Stimulated activated CD8-positive, alpha-beta memory T cell treated with anti-CD3 and anti-CD28 coated beads, Interleukin-15, amount 100 ng/mL, for 4 hours (primary cell): ENCODE results near the gene SRPK3.
"Not testable (repeated sequence)": the region's sequence is repeated elsewhere in the genome, so short reads cannot be mapped to it uniquely, and the experiment has no call there.

Experiments
- DNase-seq, 2 donors: peaks; one replicate each; pipeline ENCODE4 v3.0.0-alpha.2; 2020; ENCODE audit warnings: low read depth in 2 of 2

The SRPK3 gene, protein sequence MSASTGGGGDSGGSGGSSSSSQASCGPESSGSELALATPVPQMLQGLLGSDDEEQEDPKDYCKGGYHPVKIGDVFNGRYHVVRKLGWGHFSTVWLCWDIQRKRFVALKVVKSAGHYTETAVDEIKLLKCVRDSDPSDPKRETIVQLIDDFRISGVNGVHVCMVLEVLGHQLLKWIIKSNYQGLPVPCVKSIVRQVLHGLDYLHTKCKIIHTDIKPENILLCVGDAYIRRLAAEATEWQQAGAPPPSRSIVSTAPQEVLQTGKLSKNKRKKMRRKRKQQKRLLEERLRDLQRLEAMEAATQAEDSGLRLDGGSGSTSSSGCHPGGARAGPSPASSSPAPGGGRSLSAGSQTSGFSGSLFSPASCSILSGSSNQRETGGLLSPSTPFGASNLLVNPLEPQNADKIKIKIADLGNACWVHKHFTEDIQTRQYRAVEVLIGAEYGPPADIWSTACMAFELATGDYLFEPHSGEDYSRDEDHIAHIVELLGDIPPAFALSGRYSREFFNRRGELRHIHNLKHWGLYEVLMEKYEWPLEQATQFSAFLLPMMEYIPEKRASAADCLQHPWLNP

DNA sequence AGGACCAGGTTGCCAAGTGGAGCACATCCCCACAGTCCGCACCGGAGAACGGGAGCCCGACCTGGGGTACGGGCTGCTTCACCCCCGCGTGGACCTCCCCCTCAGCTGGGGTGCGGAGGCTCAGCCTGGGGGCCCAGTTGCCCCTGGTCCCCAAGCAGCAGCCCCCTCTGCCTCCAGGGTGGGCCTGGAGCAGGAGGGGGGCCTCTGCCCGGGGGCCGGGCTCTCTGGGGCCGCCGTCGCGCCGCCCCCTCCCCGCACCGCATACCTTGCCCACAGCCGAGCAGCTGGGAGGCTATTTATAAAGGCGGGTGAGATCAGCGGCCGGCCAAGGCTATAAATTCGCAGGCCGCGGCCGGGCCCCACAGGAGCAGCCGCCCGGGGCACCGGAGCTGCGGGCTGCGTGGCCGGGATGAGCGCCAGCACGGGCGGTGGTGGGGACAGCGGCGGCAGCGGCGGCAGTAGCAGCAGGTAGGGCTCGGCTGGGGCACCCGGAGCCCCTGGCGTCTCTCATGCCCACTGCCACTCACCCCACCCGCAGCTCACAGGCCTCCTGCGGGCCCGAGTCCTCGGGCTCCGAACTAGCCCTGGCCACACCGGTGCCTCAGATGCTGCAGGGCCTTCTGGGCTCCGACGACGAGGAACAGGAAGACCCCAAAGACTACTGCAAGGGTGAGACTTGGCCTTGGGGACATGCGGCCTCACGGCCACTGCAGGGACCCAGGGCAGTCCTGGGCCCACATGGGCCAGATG, at the start of gene SRPK3:
Gene SRPK3, plus strand, starts transcription at position 364 of the 750 bp plus-strand sequence. Its CDS starts 46 bp downstream, at position 410.
- no peak for DNase-seq

DNA sequence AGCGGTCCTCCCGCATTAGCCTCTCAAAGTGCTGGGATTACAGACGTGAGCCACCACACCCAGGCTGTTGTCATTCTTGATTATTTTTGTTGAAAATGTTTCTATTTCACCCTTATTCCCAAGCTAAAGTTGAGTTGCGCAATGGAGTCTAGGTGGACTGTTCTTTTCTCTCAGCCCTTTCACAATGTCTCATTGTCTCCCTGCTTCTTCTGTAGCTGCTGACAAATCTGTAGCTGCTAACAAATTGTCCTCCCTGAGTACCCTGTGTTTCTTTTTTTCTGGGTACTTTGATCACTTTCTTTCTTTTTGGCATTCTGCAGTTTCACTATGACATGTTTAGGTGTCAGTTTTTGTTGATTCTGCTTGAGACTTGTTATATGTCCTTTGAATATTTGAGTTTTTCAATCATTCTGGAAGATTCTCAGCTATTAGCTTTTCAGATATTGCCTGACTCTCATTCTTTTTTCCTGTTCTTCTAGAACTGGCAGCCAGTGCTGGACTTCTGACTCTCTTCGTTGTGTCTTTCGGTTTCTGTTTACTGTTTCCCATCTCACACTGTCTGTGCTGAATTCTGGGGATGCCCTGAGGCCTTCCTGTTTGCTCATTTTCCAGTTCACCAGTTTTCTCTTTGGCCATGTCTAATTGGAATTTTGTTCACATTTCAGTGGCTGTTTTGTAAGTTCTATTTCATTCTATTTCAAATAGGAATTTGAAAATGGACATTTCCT, 49.6 kb upstream of the SRPK3 start:
- no peak for DNase-seq

DNA sequence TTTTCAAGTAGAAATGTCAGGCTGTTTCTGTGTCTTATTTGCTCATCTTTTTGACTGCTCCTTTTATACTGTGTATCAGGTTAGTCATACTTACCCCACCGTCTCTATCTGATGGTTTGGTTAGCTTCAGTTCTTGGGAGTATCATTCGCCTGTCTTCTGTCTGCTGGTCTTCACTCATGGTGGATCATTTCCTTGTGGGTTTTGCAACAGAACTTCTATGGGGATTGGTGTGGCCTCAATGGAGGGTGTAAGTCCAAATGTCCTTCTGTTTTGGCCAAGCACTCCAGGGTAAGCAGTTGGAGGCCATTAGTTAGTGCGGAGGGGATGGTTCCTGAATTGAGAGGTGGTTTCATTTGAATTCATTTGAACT, 49.0 kb upstream of the SRPK3 start:
- DNase-seq, result no peak

DNA sequence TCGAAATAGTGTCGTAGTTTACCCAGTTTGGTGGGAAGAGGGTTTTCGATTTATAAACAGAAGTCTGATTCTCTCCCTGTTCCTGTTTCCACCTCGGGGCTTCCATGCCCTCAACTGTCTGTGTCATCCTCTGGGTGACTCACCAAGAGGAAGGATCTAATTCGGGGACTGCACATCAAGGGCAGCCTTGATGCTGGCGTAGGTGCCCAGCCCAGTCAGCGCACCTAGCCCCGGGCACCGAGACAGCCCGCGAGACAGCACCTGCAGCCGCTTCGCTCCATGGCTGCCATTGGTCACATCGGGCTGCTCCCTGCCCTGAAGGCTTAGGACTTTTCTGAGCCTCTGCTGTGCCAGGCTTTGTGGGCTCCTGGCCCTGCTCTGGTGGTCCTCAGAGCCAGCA, 48.4 kb upstream of the SRPK3 start:
- DNase-seq, result no peak

DNA sequence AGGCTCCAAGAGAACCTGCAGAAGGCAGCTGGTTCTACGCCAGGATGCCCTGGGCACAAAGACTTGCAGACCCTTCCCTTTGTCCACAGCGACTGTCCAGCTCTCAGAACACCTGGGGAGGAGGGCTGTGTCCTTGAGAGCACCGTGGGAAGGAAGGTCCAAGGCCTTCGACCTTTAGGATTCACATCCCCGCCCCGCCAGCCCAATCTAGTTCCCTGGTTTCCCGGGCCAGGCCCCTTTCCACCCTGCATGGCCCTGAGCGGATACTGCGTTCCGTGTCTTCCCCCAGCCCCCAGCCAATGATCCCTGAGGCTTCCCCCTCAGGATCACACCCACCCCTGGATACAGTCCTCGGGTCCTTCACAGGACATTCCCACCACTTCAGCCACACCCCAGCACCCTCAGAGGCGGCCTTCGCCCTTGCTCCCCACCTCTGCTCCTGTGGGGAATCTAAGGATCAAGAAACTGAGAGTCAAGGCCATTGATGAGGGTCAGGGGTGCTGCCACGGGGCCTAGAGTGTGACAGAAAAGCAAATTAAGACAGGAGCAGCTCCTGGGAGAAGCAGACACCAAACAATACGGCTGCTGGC, 47.1 kb upstream of the SRPK3 start:
- DNase-seq, result no peak

DNA sequence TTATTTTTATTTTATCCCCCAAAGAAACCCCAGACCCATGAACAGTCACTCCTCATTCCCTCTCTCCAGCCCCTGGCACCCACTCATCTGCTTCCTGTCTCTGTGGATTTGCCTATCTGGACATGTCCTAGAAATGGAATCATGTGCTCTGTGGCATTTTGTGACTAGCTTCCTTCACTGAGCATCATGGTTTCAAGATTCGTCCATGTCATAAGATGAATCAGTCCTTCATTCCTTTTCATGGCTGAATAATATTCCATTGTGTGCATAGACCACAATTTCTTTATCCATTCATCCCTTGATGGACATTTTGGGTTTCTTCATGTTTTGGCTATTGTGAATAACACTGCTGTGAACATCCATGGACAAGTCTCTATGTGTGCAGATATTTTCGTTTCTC, 46.0 kb upstream of the SRPK3 start:
- no peak for DNase-seq

DNA sequence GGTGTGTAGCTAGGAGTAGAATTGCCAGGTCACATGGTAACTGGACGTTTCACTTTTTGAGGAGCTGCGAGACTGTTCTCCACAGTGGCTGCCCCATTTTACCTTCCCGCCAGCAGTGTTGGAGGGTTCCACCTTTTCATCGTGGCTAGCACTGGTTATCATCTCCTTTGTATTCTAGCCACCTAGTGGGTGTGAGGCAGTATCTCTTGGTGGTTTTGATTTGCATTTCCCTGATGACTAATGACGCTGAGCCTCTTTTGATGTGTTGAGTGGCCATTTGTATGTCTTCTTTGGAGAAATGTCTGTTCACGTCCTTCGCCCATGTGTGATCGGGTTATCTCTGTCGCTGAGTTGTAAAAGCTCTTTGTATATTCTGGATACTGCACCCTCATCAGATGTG, 45.6 kb upstream of the SRPK3 start:
- no peak for DNase-seq

DNA sequence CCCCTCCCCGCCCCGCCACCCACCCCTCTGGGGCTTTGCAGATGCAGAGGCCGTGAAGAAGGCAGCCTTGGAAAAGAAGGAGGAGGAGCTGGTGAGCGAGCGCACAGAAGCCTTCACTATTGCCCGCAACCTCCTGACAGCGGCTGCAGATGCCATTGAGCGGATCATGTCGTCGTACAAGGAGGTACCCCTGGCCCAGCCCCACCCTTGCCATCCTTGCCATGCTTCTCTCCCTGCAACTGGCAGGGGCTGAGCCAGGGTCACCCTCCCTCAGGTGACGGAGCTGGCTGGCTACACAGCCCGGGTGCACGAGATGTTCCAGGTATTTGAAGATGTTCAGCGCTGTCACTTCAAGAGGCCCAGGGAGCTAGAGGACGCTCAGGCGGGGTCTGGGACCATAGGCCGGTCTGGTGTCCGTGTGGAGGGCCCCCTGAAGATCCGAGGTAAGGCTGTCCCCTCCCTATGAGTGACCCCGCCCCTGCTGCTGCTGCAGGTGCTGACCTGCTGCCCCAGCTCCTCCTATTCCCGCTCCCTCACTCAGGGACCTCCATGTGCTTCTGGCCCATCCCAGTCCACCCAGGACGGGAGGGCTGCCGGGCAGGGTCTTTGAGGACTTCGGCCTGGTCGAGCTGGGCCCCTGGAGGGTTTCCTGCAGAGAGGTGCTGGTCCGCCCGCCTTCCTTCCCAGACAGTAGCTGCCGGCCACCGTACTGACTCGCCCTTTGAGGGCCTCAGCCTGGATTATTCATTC, 44.6 kb upstream of the SRPK3 start:
- no peak for DNase-seq

DNA sequence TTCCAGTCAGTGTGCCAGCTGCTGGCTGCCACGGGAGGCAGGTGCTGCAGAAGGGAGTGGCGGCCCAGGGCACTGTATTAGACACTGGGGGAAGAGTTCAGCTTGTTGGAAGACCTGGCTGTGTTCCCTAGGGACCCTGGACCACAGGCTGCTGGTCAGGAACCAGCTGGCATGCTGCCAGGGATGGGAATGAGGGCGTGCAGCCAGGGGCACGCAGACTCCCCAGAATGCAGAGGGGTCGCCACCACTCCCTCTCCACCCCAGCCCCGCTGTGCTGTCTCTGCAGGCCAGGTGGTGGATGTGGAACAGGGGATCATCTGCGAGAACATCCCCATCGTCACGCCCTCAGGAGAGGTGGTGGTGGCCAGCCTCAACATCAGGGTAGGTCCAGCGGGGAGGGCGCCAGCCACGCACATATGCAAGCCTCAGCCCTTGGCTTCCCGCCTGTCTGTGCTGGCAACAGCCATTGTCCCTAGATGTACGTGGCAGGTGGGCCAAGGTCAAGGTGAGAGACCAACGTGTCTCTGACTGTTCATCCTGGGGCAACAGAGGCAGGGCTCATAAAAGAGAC, 43.9 kb upstream of the SRPK3 start:
- DNase-seq, result no peak

DNA sequence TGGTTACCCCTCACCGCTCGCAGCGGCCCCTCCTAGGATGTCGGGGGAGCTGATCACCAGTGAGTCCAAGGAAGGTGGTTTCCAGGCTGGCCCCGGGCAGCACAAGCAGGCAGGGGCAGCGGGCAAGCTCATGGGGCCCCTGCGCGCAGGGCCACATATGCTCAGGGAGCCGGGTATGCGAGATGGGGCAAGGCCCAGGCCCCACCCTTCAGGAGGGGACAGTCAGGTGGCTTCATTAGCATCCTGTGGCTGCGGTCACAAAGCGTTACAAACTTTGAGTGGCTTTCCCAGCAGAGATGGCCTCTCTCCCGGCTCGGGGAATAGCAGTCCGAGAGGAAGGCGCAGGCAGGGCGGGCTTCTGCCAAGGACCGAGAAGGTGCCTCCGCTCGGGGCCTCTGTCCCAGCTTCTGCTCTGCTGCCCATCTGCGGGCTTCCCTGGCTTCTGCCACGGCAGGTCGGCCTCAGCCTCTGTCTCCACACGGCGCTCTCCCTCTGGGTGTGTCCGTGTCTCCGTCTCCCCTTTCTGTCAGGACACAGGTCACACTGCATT, 42.7 kb upstream of the SRPK3 start:
- no peak for DNase-seq

DNA sequence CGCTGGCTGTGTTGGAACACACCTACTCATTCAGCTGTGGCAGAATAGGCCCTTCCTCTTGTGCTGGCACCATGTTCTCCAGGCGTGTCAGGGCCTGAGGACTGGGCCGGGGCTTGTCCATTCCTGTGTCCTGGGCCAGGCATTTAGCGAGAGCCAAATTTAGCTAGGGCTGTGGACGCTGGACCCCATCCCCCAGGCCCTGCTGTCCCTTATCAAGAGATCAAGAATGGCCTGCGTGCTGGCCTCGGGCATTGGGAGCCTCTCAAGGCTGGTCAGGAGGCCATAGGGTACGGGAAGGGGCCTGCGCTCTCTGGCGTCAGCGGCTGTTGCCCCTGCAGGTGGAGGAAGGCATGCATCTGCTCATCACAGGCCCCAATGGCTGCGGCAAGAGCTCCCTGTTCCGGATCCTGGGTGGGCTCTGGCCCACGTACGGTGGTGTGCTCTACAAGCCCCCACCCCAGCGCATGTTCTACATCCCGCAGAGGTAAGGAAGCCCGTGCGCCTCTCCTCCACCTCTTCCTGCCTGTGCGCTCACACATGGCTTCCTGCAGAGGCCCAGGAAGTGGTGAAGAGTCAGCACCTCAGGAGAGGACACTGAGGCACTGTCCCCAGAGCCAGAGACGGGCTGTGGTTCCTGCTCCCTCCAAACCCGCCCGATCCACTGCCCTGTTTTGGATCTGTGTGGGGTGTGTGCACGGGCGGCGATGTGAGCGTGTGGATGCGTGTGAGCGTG, 40.9 kb upstream of the SRPK3 start:
- no peak for DNase-seq

DNA sequence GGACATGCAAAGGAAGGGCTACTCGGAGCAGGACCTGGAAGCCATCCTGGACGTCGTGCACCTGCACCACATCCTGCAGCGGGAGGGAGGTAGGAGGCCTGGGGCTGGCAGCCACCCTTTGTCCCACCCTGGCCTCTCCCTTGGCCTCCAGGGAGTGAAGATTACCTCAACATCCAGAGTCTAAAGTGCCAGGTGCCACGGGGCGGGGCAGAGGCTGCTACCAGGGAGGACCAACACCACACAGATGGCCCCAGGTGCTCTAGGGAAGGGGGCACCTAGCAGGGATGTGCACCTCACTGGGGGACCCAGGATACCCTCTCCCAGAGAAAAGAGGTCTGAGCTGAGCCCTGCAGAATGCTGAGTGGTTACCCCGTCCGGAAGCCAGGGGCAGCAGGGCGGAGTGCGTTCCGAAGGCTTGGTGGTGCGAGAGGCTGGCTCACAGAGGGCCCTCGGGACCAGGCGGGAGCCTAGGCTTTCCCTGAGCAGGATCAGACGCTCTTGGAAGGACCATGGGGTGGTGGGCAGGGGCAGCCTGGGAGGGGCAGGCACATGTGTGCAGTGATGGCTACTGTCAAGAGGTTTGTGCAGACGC, 40.1 kb upstream of the SRPK3 start:
- no peak for DNase-seq

DNA sequence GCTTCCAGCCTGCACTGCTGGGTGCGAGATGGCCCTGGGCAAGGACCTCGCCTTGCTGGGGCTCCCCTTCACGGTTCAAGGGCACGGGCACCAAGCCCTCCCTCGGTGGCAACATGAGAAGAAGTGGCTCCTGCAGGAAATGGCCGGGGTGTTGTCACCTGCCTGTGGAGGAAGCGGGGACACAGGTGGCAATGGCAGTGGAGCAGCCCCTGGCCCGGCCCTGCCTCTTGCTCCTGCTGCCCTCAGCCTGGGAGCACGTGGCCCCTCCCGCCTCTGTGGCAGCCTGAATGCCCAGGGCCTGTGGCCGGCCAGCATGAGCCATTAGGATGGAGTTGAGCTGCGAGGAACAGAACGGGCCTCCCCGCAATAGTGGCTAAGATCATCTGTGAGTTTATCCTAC, 39.4 kb upstream of the SRPK3 start:
- no peak for DNase-seq

DNA sequence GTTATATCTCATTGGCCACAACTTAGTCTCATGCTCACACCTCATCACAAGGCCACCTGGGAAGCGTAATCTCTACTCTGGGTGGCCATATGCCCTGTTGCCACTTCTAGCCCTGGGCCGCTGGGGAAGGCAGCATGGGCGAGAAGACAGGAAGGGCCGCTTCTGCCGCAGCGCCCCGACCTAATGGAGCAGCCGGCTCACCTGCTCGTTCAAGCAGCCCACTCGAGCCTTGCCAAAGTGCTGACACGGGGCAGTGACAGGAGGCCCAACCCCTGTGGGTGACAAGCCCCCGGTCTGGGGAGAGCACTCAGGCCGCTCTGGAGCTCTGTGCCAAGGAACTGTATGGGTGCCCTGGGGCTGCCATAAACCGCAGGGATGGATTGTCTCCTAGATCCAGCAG, 38.7 kb upstream of the SRPK3 start:
- not testable (repeated sequence) for DNase-seq

DNA sequence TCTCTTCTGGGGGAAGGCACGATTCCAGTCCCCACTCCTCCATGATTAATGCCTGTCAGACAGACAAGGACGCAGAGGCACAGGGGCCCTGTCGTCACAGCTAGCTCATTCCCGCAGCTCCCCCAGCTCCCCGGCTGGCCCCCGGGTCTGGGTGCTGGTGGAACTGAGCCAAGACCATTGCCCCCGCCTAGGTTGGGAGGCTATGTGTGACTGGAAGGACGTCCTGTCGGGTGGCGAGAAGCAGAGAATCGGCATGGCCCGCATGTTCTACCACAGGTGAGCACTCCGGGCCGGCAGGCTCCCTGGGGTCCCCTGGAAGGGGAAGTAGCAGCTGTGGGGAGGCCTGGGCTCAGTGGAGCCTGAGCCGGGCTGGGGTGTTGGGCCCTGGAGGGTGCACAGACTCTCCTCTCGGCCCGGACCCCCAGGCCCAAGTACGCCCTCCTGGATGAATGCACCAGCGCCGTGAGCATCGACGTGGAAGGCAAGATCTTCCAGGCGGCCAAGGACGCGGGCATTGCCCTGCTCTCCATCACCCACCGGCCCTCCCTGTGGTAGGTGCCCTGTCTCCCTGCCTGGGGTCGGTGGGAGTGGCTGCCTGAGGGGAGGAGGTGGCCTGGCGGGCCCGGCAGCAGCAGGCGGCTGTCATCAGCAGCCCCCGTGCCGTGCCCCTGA, 37.9 kb upstream of the SRPK3 start:
- DNase-seq, result not testable (repeated sequence)

DNA sequence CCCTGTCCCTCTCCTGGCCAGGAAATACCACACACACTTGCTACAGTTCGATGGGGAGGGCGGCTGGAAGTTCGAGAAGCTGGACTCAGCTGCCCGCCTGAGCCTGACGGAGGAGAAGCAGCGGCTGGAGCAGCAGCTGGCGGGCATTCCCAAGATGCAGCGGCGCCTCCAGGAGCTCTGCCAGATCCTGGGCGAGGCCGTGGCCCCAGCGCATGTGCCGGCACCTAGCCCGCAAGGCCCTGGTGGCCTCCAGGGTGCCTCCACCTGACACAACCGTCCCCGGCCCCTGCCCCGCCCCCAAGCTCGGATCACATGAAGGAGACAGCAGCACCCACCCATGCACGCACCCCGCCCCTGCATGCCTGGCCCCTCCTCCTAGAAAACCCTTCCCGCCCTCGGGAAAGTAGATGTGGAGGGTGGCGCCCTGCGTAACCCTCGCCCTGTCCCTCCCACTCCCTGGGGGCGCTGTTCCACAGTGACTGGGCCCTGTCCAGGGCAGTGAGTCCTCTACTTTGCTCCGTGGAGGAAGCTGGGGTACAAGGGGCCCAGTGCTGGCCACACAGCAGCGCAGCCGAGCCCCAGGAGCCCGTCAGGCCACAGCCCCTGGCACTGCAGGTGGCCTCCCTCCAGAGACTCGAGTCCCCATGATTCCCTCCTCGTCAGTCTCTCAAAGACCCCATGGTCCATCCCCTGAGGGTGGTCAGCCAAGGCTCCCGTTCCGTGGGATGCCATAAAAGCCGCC, 37.2 kb upstream of the SRPK3 start:
- DNase-seq, result not testable (repeated sequence)

DNA sequence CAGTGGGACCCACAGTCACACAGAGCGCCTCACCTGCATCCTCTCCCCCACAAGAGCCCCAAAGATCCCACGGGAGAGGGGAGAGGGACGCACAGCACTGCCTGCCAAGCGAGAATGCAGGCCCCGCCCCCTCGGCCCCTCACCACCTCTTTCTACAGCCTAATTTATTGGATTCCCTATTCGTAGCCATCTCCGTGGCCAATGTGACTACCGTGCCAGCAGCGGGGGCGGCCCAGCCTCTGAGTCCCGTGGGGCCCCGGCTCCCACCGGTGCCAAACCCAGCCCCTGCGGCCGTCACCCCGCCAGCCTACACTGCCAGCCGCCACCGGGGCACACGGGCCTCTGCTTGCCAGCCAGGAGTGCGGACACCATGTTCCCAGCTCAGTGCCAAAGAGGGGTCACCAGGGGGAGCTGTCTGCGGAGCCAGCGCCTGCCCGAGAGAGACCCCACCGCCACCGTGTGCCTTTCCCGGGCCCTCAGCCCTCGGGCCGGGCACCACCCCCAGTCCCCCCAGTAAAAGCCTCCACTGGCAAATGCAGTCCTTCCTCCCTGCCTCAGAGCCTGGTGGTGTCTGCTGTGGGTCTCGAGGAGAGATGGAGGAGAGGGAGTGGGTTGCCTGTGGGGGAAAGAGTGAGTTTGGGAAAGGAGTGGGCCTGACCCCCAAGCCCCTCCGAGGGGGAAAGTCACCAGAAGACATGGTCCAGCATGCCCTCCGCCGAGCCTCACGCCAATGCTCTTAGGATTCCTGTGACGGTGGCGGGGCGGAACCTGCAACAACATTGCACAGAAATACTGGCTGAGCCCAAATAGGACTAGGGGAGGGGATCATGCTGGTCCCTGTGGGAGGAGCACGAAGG, 36.4 kb upstream of the SRPK3 start:
- DNase-seq, result no peak
